Measurements from ENCODE around the gene CEP162. TPM values are rescaled to one million over a fixed set of nuclear protein-coding genes. Genes with fewer than 3 reads are reported as not detected.
"Not testable (repeated sequence)": the region's sequence is repeated elsewhere in the genome, so short reads cannot be mapped to it uniquely, and the experiment has no call there.

Gene CEP162
- total and polyA plus RNA-seq, 2 of the 8 experiments (the other 6 are each of a cell fraction or from before 2014, with no cell fraction given), result 1.3 to 10.6 TPM

DNA sequence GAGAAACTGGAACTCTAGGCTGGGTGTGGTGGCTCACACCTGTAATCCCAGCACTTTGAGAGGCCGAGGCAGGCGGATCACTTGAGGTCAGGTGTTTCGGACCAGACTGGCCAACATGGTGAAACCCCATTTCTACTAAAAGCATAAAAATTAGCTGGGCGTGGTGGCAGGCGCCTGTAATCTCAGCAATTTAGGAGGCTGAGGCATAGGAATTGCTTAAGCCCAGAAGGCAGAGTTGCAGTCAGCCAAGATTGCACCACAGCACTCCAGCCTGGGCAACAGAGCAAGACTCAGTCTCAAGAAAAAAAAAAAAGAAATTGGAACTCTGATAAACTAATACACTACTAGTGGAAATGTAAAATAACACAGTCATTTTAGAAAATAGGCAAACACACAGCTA is 3.8 kb downstream of the CEP162 start:
- 92% methylated on average over 5 of the region's 5 CpGs; no CpG with 5 or more reads in 1 of the 2 experiments for WGBS, 2 experiments (ENCODE audit: extremely low coverage in 1 of 2, insufficient coverage in 1 of 2, insufficient read length in 1 of 2, insufficient replicate concordance in 2 of 2, low coverage in 1 of 2, low lambda C conversion rate in 2 of 2, missing lambda C conversion rate in 1 of 2)
- CTCF ChIA-PET (ENCODE audit: partially characterized antibody), result interaction anchor here (0.5 to 4.6 kb wide), 2 partner anchors 344 to 608 kb away, joined by 5 to 22 read pairs; no protein-coding TSS in a partner anchor

More for the DNA sequence above, 3.8 kb downstream of the CEP162 start:
- H2BK5ac ChIP-seq (ENCODE audit: low read depth, low read length); H2BK12ac ChIP-seq (ENCODE audit: low read depth, low read length); H2BK120ac ChIP-seq (replicated peaks; ENCODE audit: low read depth, low read length); H3K9me3 ChIP-seq (ENCODE audit: insufficient read depth in 2 of 2, low read depth in 1 of 2, low read length in 1 of 2); H4K91ac ChIP-seq (replicated peaks; ENCODE audit: insufficient read length, low read length); H4K5ac ChIP-seq (ENCODE audit: insufficient read length, low read depth, low read length); H2BK15ac ChIP-seq (ENCODE audit: low read length); H3K27me3 ChIP-seq (replicated peaks in 1 of 4; ENCODE audit: control insufficient read depth in 3 of 4, extremely low read depth in 1 of 4, insufficient read depth in 3 of 4, low read length in 3 of 4); H3K27ac ChIP-seq (ENCODE audit: low read depth, low read length); H3K23me2 ChIP-seq (ENCODE audit: low read depth, low read length); H3K4me1 ChIP-seq (replicated peaks in 1 of 4; ENCODE audit: control insufficient read depth in 3 of 4, insufficient read depth in 4 of 4, low read length in 3 of 4); H4K8ac ChIP-seq (ENCODE audit: extremely low read depth, insufficient read depth, low read length); H2BK20ac ChIP-seq (ENCODE audit: low read length); H3K36me3 ChIP-seq (ENCODE audit: control insufficient read depth in 2 of 4, insufficient read depth in 4 of 4, low read length in 3 of 4); H3K56ac ChIP-seq (replicated peaks; ENCODE audit: insufficient read length, low read depth, low read length); H3K79me2 ChIP-seq (ENCODE audit: control insufficient read depth in 1 of 2, insufficient read depth in 2 of 2, low read length in 2 of 2); H3K14ac ChIP-seq (ENCODE audit: insufficient read length); H3K4me2 ChIP-seq (ENCODE audit: insufficient read depth in 1 of 2, low read depth in 2 of 2, low read length in 2 of 2); H2AK5ac ChIP-seq (ENCODE audit: low read depth, low read length); H3K4me3 ChIP-seq (ENCODE audit: extremely low read depth in 1 of 4, insufficient read depth in 2 of 4, low read depth in 3 of 4, low read length in 4 of 4); H3K4ac ChIP-seq (replicated peaks; ENCODE audit: insufficient read length, low read depth, low read length); H3K23ac ChIP-seq (ENCODE audit: insufficient read length); H3K9ac ChIP-seq (replicated peaks in 1 of 4; ENCODE audit: extremely low read depth in 1 of 4, low read depth in 3 of 4, low read length in 3 of 4); H3K79me1 ChIP-seq (ENCODE audit: low read depth, low read length); POLR2A ChIA-PET (ENCODE audit: partially characterized antibody); FAIRE-seq; H4K20me1 ChIP-seq (replicated peaks in 1 of 2; ENCODE audit: control insufficient read depth in 1 of 2, insufficient read depth in 2 of 2, low read length in 2 of 2); H3K18ac ChIP-seq (ENCODE audit: extremely low read depth, low read length); H2AFZ ChIP-seq (ENCODE audit: low read length); DNase-seq (ENCODE audit: low read depth in 1 of 2, low spot score in 2 of 2): not testable (repeated sequence)

All from H1 (cell line).